HG02759 (cell line): ENCODE data around the gene PLXNC1.

Experiments used
- ATAC-seq: cut with Tn5 transposase; IDR thresholded peaks from one replicate; pipeline ENCODE4 v1.9.1; 2021; ENCODE audit warnings: mild to moderate bottlenecking, moderate library complexity; ENCODE audit not compliant: unreplicated experiment

The PLXNC1 gene

GRCh38 chr12:94262228-94263010, 114.0 kb downstream of the PLXNC1 start:
- peak; percentile 63 for ATAC-seq

GRCh38 chr12:94263011-94263811, 114.8 kb downstream of the PLXNC1 start:
- ATAC-seq = peak; percentile 53

DNA sequence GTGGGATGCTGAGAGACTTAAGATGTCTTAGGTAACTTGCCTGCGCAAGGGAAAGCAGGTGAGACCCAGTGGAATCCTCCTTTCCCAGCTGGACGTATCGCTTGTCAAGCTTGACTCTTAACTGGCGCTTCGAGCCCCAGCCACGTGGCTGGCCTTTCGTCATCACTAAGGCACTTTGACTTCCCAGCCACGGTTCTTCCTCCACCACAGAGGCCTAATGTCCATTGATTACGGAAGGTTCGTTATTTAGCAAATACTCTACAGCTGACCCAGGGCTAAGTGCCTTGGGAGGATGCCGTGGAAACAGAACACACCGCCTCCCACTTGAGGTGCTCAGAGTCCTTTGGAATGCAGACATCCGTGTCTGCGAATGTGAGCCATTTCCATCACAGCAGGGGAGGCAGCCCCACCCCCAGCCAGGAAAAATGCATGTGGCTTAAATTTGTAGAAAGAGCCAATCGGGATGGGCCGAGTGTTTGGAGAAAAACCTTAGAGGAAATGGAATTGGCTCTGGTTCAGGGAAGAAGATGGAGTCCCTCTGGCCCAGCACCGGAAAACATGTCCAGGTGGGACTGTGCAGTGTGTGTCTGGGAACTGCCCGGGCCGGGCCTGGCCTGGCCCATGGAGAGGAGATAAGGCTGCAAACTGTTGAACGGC, 115.7 kb downstream of the PLXNC1 start:
- no peak for ATAC-seq

GRCh38 chr12:94264736-94265485, 116.5 kb downstream of the PLXNC1 start:
- no peak for ATAC-seq

DNA sequence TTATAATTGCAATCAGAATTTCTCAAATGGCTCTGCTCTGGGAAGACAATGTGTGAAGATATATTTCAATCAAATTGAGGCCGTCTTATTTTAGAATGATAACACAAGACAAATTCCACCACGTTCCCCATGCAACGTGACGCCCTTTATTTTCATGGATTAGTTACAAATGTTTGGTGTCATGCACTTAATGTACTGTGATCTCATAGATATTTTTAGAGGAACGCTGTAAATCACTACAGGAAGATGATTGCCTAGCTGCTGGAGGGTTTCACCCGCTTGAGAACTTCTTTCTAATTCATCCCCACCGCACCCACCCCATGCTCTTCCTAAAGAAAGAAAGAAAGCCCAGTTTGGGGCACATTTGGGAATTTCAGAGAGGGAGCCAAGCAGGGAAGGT, 117.2 kb downstream of the PLXNC1 start:
- ATAC-seq = no peak

DNA sequence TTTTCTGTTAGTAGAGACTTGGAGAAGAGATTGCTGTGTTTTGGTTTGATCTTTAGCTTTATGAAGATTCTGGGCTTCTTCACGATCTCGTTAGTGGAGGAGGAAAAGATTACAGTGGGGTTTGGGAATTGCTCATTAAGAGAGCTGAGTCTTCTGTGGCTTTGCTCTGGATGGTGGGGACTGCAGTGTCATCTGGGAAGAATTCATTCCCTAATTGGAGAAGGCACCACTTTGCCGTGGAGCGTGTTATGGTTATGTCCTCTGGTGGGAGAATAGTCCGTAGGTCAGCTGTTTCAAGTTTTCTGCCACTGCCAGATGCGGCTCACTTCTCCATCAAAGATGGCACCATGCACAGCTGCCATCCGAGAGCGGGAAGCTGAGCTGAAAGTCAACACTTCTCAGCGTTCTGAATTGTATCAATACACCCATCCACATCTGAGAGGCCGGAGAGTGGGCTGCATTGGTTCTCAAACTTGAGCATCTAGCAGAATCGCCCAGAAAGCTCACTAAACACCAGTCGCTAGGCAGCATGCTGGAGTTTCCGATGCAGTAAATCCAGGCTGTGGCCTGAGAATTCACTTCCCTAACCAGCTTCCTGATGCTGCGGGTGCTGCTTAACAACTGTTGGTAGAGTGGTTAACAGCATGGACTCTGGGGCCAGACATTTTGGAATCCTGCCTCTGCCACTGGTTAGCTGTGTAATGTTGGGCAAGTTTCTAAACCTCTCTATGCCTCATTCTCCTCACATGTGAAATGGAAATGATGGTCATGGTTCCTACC, 117.8 kb downstream of the PLXNC1 start:
- ATAC-seq = no peak

- ATAC-seq = no peak
These were observed 118.6 kb downstream of the PLXNC1 start for GRCh38 chr12:94266796-94267536.

DNA sequence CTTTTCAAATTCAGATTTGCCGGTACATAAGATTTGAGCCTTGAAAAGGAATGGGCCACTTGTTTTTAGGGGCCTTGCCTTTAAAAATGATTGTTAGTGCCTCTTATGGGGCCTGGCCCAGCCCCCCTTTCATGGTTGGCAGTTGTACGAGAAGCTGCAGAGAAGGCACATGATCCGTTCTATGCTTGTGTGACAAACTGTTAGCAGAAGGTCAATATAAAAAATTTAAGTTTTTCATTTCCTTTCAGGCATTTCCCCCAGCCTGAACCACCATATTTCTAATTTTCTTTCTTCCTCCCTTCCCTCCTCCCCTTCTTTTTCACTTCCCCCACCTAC, 119.1 kb downstream of the PLXNC1 start:
- ATAC-seq = no peak

- ATAC-seq = no peak
These were observed 119.6 kb downstream of the PLXNC1 start for GRCh38 chr12:94267921-94268471.

GRCh38 chr12:94269316-94269999, 121.1 kb downstream of the PLXNC1 start:
- no peak for ATAC-seq

GRCh38 chr12:94271351-94271750, 123.0 kb downstream of the PLXNC1 start:
- ATAC-seq = no peak

- no peak for ATAC-seq
These were observed 123.9 kb downstream of the PLXNC1 start for GRCh38 chr12:94272280-94272679.

GRCh38 chr12:94273272-94273671, 124.9 kb downstream of the PLXNC1 start:
- ATAC-seq = no peak

- no peak for ATAC-seq
These were observed 128.3 kb downstream of the PLXNC1 start for GRCh38 chr12:94276725-94277124.

- ATAC-seq = no peak
These were observed 129.1 kb downstream of the PLXNC1 start for GRCh38 chr12:94277426-94278000.

GRCh38 chr12:94280063-94280462, 131.7 kb downstream of the PLXNC1 start:
- ATAC-seq = no peak

DNA sequence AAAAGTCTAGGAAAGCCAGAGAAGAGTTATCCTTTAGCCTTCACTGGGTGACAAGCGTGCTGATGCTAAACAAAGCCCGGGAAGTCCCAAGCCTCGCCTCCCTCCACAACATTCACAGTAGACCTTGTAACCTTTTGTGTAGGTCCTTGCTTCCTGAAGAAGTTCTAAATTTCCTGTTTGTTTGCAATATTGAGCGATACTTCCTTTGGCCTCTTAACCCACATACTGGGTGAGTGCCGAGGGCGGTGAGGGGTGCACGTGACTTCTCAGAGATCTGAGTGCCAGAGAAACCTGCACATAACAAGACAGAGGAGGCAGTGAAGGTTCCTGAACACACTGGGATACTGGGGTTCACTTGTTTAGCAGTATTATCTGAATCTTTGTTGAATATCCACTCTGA, 134.3 kb downstream of the PLXNC1 start:
- ATAC-seq = no peak

- ATAC-seq = no peak
These were observed 135.7 kb downstream of the PLXNC1 start for GRCh38 chr12:94284046-94284445.
